B cell (primary cell): ENCODE results near the gene DENND5B.

Experiments
- EZH2 ChIP-seq: IDR thresholded peaks from 2 replicates; pipeline ENCODE4 v1.6.1; 2012; ENCODE audit warnings: borderline replicate concordance, low read depth, mild to moderate bottlenecking, moderate library complexity, low read length; ENCODE audit not compliant: insufficient read depth, poor library complexity, severe bottlenecking
- TF ChIP-seq, protein P1 (sequence below): fragments of 200-600 bp; IDR thresholded peaks from one replicate; pipeline ENCODE4 v1.8.0; 2022; ENCODE audit warnings: antibody characterized with exemption, mild to moderate bottlenecking

DNA sequence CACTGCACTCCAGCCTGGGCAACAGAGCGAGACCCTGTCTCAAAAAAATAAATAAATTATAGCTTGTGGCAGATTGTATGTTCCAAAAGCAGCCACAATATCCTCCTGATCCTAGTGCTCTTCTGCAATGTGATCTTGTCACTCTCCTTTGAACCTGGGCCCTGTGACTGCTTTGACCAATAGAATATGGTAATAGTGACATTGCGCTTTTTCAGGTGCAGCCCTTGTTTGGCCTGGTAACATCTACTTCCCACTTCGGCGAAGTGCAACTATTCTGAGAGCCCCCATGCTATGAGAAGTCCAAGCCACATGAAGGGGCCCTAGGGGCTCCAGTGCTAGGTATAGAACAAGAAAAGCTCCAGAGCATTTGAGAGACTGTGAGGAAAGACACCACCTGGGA lies 31.1 kb upstream of the DENND5B start:
- TF ChIP-seq, protein P1, sequence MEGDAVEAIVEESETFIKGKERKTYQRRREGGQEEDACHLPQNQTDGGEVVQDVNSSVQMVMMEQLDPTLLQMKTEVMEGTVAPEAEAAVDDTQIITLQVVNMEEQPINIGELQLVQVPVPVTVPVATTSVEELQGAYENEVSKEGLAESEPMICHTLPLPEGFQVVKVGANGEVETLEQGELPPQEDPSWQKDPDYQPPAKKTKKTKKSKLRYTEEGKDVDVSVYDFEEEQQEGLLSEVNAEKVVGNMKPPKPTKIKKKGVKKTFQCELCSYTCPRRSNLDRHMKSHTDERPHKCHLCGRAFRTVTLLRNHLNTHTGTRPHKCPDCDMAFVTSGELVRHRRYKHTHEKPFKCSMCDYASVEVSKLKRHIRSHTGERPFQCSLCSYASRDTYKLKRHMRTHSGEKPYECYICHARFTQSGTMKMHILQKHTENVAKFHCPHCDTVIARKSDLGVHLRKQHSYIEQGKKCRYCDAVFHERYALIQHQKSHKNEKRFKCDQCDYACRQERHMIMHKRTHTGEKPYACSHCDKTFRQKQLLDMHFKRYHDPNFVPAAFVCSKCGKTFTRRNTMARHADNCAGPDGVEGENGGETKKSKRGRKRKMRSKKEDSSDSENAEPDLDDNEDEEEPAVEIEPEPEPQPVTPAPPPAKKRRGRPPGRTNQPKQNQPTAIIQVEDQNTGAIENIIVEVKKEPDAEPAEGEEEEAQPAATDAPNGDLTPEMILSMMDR = no peak
- no peak for TF ChIP-seq EZH2
